GM23338 (cell line): ENCODE results near the gene TENM4. TPM values are rescaled to one million over a fixed set of nuclear protein-coding genes. Genes with fewer than 3 reads are reported as not detected.

Experiments used
- ATAC-seq: fragments of 200-7000 bp; cut with Tn5 transposase; 3 replicates; pipeline ENCODE4 v1.9.1; 2020
- DNase-seq: peaks from one replicate; pipeline ENCODE4 v3.0.0-alpha.2; 2015; ENCODE audit warnings: low spot score
- H2AFZ ChIP-seq: fragments of 200-600 bp; sonication (generic); 2 replicates; pipeline ENCODE4 v1.8.0; 2016; ENCODE audit warnings: antibody characterized with exemption, mild to moderate bottlenecking, moderate library complexity
- H3F3A ChIP-seq: fragments of 200-600 bp; sonication (generic); replicated peaks from 2 replicates; pipeline ENCODE4 v1.8.0; 2017; ENCODE audit warnings: antibody characterized with exemption, mixed run types, low read depth
- H3K27ac ChIP-seq: fragments of 200-600 bp; sonication (generic); 2 replicates; pipeline ENCODE4 v1.6.1; 2016; ENCODE audit warnings: low read depth
- H3K27me3 ChIP-seq: fragments of 200-600 bp; sonication (generic); 2 replicates; pipeline ENCODE4 v1.8.0; 2016; ENCODE audit warnings: mild to moderate bottlenecking, mixed run types, moderate library complexity; ENCODE audit not compliant: insufficient read depth
- H3K36me3 ChIP-seq: fragments of 200-600 bp; sonication (generic); 2 replicates; pipeline ENCODE4 v1.8.0; 2016; ENCODE audit warnings: mild to moderate bottlenecking; ENCODE audit not compliant: insufficient read depth
- H3K4me1 ChIP-seq: fragments of 200-600 bp; sonication (generic); 2 replicates; pipeline ENCODE4 v1.8.0; 2016; ENCODE audit warnings: mild to moderate bottlenecking, moderate library complexity; ENCODE audit not compliant: insufficient read depth
- H3K4me2 ChIP-seq: fragments of 200-600 bp; sonication (generic); 2 replicates; pipeline ENCODE4 v1.7.1; 2017; ENCODE audit warnings: mixed run types
- H3K4me3 ChIP-seq: fragments of 200-600 bp; sonication (generic); 2 replicates; pipeline ENCODE4 v1.6.1; 2016; ENCODE audit warnings: mixed run types
- H3K79me2 ChIP-seq: fragments of 200-600 bp; sonication (generic); replicated peaks from 2 replicates; pipeline ENCODE4 v1.8.0; 2017; ENCODE audit warnings: mild to moderate bottlenecking; ENCODE audit not compliant: insufficient read depth
- H3K9me2 ChIP-seq: fragments of 200-600 bp; sonication (generic); 2 replicates; pipeline ENCODE4 v1.8.0; 2017; ENCODE audit not compliant: insufficient read depth
- H4K20me1 ChIP-seq: fragments of 200-600 bp; sonication (generic); replicated peaks from 2 replicates; pipeline ENCODE4 v1.8.0; 2017; ENCODE audit warnings: mild to moderate bottlenecking; ENCODE audit not compliant: insufficient read depth
- H3K27ac Mint-ChIP-seq: 2 replicates; pipeline ENCODE4 v1.8.0; 2020; ENCODE audit warnings: inconsistent platforms, mild to moderate bottlenecking, moderate library complexity, mixed read lengths
- H3K27me3 Mint-ChIP-seq: 3 replicates; pipeline ENCODE4 v1.8.0; 2022; ENCODE audit warnings: low read depth, mild to moderate bottlenecking, moderate library complexity, mixed read lengths, inconsistent platforms; ENCODE audit not compliant: insufficient read depth, poor library complexity
- H3K36me3 Mint-ChIP-seq: 3 replicates; pipeline ENCODE4 v1.8.0; 2021; ENCODE audit warnings: low read depth, mild to moderate bottlenecking, inconsistent platforms, moderate library complexity, mixed read lengths
- H3K4me1 Mint-ChIP-seq: 3 replicates; pipeline ENCODE4 v1.8.0; 2020; ENCODE audit warnings: mild to moderate bottlenecking, inconsistent platforms, mixed read lengths
- H3K4me3 Mint-ChIP-seq: 3 replicates; pipeline ENCODE4 v1.8.0; 2021; ENCODE audit warnings: moderate library complexity, mild to moderate bottlenecking, inconsistent platforms, mixed read lengths
- H3K9me3 Mint-ChIP-seq: 3 replicates; pipeline ENCODE4 v1.8.0; 2020; ENCODE audit warnings: moderate library complexity, mild to moderate bottlenecking, inconsistent platforms, mixed read lengths
- EZH2 ChIP-seq: fragments of 200-600 bp; sonication (generic); IDR thresholded peaks from one replicate; pipeline ENCODE4 v1.8.0; 2017; ENCODE audit warnings: antibody characterized with exemption, mild to moderate bottlenecking, low read depth; ENCODE audit not compliant: unreplicated experiment
- EZH2phosphoT487 ChIP-seq: fragments of 200-600 bp; sonication (generic); IDR thresholded peaks from one replicate; pipeline ENCODE4 v1.8.1; 2018; ENCODE audit warnings: antibody characterized with exemption; ENCODE audit not compliant: unreplicated experiment
- NANOG ChIP-seq: IDR thresholded peaks from 2 replicates; pipeline ENCODE4 v1.6.1; 2016; ENCODE audit warnings: antibody characterized with exemption, borderline replicate concordance
- POLR2AphosphoS5 ChIP-seq: IDR thresholded peaks from 2 replicates; pipeline ENCODE4 v1.6.1; 2016; ENCODE audit warnings: antibody characterized with exemption, low read depth
- ZNF114 ChIP-seq: fragments of 250-450 bp; sonication (Bioruptor Pico); IDR thresholded peaks from 2 replicates; pipeline ENCODE4 v1.5.0; 2020; ENCODE audit warnings: mild to moderate bottlenecking, moderate library complexity
- ZNF331 ChIP-seq: fragments of 250-450 bp; sonication (Bioruptor Pico); IDR thresholded peaks from 2 replicates; pipeline ENCODE4 v1.5.0; 2020; ENCODE audit warnings: low read depth, mild to moderate bottlenecking, moderate library complexity
- polyA plus RNA-seq: library from polyadenylated mRNA; unstranded; fragments of >200 nt; fragmentation: Nextera tagmentation; extraction: Ambion mirVana; gene quantifications from 2 replicates; pipeline ENCODE4 v1.2.1, GENCODE V29; 2016
- total RNA-seq: library from RNA; depleted of rRNA; stranded (reverse); fragments of >200 nt; shearing (Covaris generic); gene quantifications from 2 replicates; pipeline ENCODE4 v1.2.3, GENCODE V29; 2014
- TF ChIP-seq, protein P1 (sequence below), 2 experiments: fragments of 200-600 bp in 1 of 2; sonication (generic) in 1 of 2; conservative IDR thresholded peaks; 2 replicates each; pipeline versions ENCODE4 v1.5.1 to v1.6.1; 2016 to 2017; ENCODE audit warnings: antibody characterized with exemption in 2 of 2, low read depth in 2 of 2, mild to moderate bottlenecking in 2 of 2, moderate library complexity in 1 of 2
- TF ChIP-seq, protein P2 (sequence below): fragments of 250-450 bp; sonication (Bioruptor Pico); IDR thresholded peaks from 2 replicates; pipeline ENCODE4 v1.5.0; 2020; ENCODE audit warnings: mild to moderate bottlenecking, moderate library complexity
- TF ChIP-seq, protein P3 (sequence below): IDR thresholded peaks from one replicate; pipeline ENCODE4 v1.6.1; 2018; ENCODE audit warnings: antibody characterized with exemption; ENCODE audit not compliant: unreplicated experiment
- TF ChIP-seq, protein P4 (sequence below): IDR thresholded peaks from 2 replicates; pipeline ENCODE4 v1.6.1; 2016; ENCODE audit warnings: antibody characterized with exemption

The TENM4 gene
- total and polyA plus RNA-seq, 2 experiments from 2014 or later: 7.3 TPM

DNA sequence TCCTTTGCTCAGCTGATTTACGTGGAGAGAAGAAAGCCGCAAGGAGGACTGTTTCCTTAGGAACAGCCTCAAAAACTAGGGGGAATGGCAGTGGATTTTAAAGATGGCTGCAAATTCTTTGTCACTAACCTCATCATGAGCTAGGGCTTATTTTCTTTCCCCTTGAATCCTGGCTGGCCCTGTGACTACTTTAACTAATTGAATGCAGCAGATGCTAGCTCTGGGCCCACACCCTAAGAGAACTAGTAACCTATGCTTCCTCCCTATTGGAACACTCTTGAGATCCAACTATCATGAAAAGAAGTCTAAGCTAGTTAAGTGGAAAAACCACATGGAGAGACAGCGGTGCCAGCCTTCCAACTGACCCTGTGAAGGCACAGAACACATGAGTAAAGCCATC lies 444.8 kb downstream of the TENM4 start:
- no peak overlapping the region for H3K4me3 Mint-ChIP-seq
- Histone ChIP-seq H3K27ac (no peak overlapping the region), H2AFZ (no peak overlapping the region), H3K27me3 (no peaks in the 10 kb centered on the region), H3K9me2 (0 out of 2 replicates have a peak, but pooled peaks cover 5% of the 10 kb centered on the region), H3K79me2 (no peaks in the 10 kb centered on the region), H3K36me3 (no peaks in the 10 kb centered on the region), H3K4me2 (no peak overlapping the region), H3K4me1 (no peaks in the 10 kb centered on the region), H3K4me3 (no peak overlapping the region), H4K20me1 (no peaks in the 10 kb centered on the region), H3F3A (no peaks in the 10 kb centered on the region)
- no peak for TF ChIP-seq EZH2phosphoT487
- no peak overlapping the region for H3K27ac Mint-ChIP-seq
- peaks cover 6% of the 10 kb centered on the region; the same call in 2 of the 3 replicates for H3K9me3 Mint-ChIP-seq
- H3K27me3 Mint-ChIP-seq: no peaks in the 10 kb centered on the region
- no peak for DNase-seq
- ATAC-seq: no peak
- H3K36me3 Mint-ChIP-seq: no peaks in the 10 kb centered on the region; the same call in 2 of the 3 replicates
- no peaks in the 10 kb centered on the region for H3K4me1 Mint-ChIP-seq

DNA sequence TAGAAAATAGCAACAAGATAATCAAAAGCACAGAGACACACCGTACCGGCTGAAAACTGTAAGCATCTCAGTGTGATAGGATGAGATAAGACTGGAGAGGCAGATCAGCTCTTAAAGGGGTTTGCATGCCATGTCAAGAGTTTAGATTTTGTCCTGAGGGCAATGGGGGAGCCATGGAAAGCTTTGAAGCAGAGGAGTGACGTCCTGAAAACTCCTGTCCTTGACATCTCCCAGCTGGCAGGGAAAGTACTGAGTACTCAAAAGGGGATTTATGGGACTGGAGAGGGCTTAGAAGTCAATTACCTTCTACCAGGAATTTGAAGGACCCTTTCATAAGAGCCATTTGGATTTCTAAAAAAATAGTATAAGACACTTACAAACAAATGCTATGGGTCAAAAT lies 445.7 kb downstream of the TENM4 start:
- H3K4me3 Mint-ChIP-seq: no peak overlapping the region
- DNase-seq: no peak
- Histone ChIP-seq H3K4me1 (no peaks in the 10 kb centered on the region), H2AFZ (no peak overlapping the region), H3K4me3 (no peak overlapping the region), H3K36me3 (no peaks in the 10 kb centered on the region), H3K27me3 (no peaks in the 10 kb centered on the region), H3K27ac (no peak overlapping the region), H4K20me1 (no peaks in the 10 kb centered on the region), H3K79me2 (no peaks in the 10 kb centered on the region), H3K9me2 (0 out of 2 replicates have a peak, but pooled peaks cover 5% of the 10 kb centered on the region), H3F3A (no peaks in the 10 kb centered on the region), H3K4me2 (no peak overlapping the region)
- no peaks in the 10 kb centered on the region; the same call in 2 of the 3 replicates for H3K36me3 Mint-ChIP-seq
- no peaks in the 10 kb centered on the region for H3K27me3 Mint-ChIP-seq
- peaks cover 6% of the 10 kb centered on the region; the same call in 2 of the 3 replicates for H3K9me3 Mint-ChIP-seq
- H3K4me1 Mint-ChIP-seq: peaks cover 3% of the 10 kb centered on the region
- ATAC-seq: no peak
- no peak overlapping the region for H3K27ac Mint-ChIP-seq
- TF ChIP-seq NANOG (no peak), ZNF114 (CRISPR knock-in tag) (no peak), EZH2 (no peak), POLR2AphosphoS5 (no peak), ZNF331 (CRISPR knock-in tag) (no peak)
- TF ChIP-seq, protein P1, sequence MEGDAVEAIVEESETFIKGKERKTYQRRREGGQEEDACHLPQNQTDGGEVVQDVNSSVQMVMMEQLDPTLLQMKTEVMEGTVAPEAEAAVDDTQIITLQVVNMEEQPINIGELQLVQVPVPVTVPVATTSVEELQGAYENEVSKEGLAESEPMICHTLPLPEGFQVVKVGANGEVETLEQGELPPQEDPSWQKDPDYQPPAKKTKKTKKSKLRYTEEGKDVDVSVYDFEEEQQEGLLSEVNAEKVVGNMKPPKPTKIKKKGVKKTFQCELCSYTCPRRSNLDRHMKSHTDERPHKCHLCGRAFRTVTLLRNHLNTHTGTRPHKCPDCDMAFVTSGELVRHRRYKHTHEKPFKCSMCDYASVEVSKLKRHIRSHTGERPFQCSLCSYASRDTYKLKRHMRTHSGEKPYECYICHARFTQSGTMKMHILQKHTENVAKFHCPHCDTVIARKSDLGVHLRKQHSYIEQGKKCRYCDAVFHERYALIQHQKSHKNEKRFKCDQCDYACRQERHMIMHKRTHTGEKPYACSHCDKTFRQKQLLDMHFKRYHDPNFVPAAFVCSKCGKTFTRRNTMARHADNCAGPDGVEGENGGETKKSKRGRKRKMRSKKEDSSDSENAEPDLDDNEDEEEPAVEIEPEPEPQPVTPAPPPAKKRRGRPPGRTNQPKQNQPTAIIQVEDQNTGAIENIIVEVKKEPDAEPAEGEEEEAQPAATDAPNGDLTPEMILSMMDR (conservative IDR thresholded peaks at IDR 0.05; ENCODE audit: low read depth in 2 of 2): no peak
- TF ChIP-seq, protein P2, sequence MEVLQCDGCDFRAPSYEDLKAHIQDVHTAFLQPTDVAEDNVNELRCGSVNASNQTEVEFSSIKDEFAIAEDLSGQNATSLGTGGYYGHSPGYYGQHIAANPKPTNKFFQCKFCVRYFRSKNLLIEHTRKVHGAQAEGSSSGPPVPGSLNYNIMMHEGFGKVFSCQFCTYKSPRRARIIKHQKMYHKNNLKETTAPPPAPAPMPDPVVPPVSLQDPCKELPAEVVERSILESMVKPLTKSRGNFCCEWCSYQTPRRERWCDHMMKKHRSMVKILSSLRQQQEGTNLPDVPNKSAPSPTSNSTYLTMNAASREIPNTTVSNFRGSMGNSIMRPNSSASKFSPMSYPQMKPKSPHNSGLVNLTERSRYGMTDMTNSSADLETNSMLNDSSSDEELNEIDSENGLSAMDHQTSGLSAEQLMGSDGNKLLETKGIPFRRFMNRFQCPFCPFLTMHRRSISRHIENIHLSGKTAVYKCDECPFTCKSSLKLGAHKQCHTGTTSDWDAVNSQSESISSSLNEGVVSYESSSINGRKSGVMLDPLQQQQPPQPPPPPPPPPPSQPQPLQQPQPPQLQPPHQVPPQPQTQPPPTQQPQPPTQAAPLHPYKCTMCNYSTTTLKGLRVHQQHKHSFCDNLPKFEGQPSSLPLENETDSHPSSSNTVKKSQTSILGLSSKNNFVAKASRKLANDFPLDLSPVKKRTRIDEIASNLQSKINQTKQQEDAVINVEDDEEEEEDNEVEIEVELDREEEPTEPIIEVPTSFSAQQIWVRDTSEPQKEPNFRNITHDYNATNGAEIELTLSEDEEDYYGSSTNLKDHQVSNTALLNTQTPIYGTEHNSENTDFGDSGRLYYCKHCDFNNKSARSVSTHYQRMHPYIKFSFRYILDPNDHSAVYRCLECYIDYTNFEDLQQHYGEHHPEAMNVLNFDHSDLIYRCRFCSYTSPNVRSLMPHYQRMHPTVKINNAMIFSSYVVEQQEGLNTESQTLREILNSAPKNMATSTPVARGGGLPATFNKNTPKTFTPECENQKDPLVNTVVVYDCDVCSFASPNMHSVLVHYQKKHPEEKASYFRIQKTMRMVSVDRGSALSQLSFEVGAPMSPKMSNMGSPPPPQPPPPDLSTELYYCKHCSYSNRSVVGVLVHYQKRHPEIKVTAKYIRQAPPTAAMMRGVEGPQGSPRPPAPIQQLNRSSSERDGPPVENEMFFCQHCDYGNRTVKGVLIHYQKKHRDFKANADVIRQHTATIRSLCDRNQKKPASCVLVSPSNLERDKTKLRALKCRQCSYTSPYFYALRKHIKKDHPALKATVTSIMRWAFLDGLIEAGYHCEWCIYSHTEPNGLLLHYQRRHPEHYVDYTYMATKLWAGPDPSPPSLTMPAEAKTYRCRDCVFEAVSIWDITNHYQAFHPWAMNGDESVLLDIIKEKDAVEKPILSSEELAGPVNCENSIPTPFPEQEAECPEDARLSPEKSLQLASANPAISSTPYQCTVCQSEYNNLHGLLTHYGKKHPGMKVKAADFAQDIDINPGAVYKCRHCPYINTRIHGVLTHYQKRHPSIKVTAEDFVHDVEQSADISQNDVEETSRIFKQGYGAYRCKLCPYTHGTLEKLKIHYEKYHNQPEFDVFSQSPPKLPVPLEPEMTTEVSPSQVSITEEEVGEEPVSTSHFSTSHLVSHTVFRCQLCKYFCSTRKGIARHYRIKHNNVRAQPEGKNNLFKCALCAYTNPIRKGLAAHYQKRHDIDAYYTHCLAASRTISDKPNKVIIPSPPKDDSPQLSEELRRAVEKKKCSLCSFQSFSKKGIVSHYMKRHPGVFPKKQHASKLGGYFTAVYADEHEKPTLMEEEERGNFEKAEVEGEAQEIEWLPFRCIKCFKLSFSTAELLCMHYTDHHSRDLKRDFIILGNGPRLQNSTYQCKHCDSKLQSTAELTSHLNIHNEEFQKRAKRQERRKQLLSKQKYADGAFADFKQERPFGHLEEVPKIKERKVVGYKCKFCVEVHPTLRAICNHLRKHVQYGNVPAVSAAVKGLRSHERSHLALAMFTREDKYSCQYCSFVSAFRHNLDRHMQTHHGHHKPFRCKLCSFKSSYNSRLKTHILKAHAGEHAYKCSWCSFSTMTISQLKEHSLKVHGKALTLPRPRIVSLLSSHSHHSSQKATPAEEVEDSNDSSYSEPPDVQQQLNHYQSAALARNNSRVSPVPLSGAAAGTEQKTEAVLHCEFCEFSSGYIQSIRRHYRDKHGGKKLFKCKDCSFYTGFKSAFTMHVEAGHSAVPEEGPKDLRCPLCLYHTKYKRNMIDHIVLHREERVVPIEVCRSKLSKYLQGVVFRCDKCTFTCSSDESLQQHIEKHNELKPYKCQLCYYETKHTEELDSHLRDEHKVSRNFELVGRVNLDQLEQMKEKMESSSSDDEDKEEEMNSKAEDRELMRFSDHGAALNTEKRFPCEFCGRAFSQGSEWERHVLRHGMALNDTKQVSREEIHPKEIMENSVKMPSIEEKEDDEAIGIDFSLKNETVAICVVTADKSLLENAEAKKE: no peak
- TF ChIP-seq, protein P3, sequence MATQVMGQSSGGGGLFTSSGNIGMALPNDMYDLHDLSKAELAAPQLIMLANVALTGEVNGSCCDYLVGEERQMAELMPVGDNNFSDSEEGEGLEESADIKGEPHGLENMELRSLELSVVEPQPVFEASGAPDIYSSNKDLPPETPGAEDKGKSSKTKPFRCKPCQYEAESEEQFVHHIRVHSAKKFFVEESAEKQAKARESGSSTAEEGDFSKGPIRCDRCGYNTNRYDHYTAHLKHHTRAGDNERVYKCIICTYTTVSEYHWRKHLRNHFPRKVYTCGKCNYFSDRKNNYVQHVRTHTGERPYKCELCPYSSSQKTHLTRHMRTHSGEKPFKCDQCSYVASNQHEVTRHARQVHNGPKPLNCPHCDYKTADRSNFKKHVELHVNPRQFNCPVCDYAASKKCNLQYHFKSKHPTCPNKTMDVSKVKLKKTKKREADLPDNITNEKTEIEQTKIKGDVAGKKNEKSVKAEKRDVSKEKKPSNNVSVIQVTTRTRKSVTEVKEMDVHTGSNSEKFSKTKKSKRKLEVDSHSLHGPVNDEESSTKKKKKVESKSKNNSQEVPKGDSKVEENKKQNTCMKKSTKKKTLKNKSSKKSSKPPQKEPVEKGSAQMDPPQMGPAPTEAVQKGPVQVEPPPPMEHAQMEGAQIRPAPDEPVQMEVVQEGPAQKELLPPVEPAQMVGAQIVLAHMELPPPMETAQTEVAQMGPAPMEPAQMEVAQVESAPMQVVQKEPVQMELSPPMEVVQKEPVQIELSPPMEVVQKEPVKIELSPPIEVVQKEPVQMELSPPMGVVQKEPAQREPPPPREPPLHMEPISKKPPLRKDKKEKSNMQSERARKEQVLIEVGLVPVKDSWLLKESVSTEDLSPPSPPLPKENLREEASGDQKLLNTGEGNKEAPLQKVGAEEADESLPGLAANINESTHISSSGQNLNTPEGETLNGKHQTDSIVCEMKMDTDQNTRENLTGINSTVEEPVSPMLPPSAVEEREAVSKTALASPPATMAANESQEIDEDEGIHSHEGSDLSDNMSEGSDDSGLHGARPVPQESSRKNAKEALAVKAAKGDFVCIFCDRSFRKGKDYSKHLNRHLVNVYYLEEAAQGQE: no peak
- TF ChIP-seq, protein P4, sequence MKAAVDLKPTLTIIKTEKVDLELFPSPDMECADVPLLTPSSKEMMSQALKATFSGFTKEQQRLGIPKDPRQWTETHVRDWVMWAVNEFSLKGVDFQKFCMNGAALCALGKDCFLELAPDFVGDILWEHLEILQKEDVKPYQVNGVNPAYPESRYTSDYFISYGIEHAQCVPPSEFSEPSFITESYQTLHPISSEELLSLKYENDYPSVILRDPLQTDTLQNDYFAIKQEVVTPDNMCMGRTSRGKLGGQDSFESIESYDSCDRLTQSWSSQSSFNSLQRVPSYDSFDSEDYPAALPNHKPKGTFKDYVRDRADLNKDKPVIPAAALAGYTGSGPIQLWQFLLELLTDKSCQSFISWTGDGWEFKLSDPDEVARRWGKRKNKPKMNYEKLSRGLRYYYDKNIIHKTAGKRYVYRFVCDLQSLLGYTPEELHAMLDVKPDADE: no peak
